H9 (cell line): ENCODE results near the gene SORCS2. TPM values are rescaled to one million over a fixed set of nuclear protein-coding genes. Genes with fewer than 3 reads are reported as not detected.
A peak's percentile ranks its signal among the peaks of the same experiment; 100 is the strongest.

Experiments used
- DNase-seq: peaks from one replicate; pipeline ENCODE4 v3.0.0-alpha.2; 2017
- H2AFZ ChIP-seq: one replicate; pipeline ENCODE4 v1.6.1; 2013; ENCODE audit warnings: mild to moderate bottlenecking, low read length, control low read depth, moderate library complexity
- H2AK5ac ChIP-seq: 2 replicates; pipeline ENCODE4 v1.6.1; 2013; ENCODE audit warnings: low read length, control low read depth, mixed read lengths; ENCODE audit not compliant: insufficient read length
- H2BK120ac ChIP-seq: one replicate; pipeline ENCODE4 v1.6.1; 2013; ENCODE audit warnings: low read depth, mild to moderate bottlenecking, low read length, control low read depth, inconsistent platforms; ENCODE audit not compliant: poor library complexity, severe bottlenecking
- H2BK12ac ChIP-seq: 2 replicates; pipeline ENCODE4 v1.6.1; 2013; ENCODE audit warnings: low read length, control low read depth, mixed read lengths, low read depth; ENCODE audit not compliant: insufficient read length
- H2BK15ac ChIP-seq: 2 replicates; pipeline ENCODE4 v1.6.1; 2013; ENCODE audit warnings: low read depth, low read length, control low read depth
- H2BK20ac ChIP-seq: one replicate; pipeline ENCODE4 v1.6.1; 2013; ENCODE audit warnings: low read depth, mild to moderate bottlenecking, low read length, control low read depth, inconsistent platforms; ENCODE audit not compliant: poor library complexity, severe bottlenecking
- H2BK5ac ChIP-seq: 2 replicates; pipeline ENCODE4 v1.6.1; 2013; ENCODE audit warnings: low read length, control low read depth, mixed read lengths; ENCODE audit not compliant: insufficient read length
- H3K14ac ChIP-seq: 2 replicates; pipeline ENCODE4 v1.6.1; 2013; ENCODE audit warnings: low read length, control low read depth; ENCODE audit not compliant: insufficient read depth
- H3K18ac ChIP-seq: 2 replicates; pipeline ENCODE4 v1.6.1; 2013; ENCODE audit warnings: low read depth, mild to moderate bottlenecking, mixed read lengths, low read length, control low read depth; ENCODE audit not compliant: insufficient read length
- H3K23ac ChIP-seq: 2 replicates; pipeline ENCODE4 v1.6.1; 2013; ENCODE audit warnings: low read length, control low read depth, mixed read lengths, low read depth; ENCODE audit not compliant: insufficient read length
- H3K23me2 ChIP-seq: 2 replicates; pipeline ENCODE4 v1.6.1; 2013; ENCODE audit warnings: low read depth, mild to moderate bottlenecking, mixed read lengths, low read length, control low read depth; ENCODE audit not compliant: insufficient read length, poor library complexity, severe bottlenecking
- H3K27ac ChIP-seq: 2 replicates; pipeline ENCODE4 v1.5.1; 2013; ENCODE audit warnings: low read length, control low read depth, mixed read lengths, low read depth; ENCODE audit not compliant: insufficient read length
- H3K27me3 ChIP-seq: 2 replicates; pipeline ENCODE4 v1.6.1; 2013; ENCODE audit warnings: low read length, control low read depth, inconsistent platforms; ENCODE audit not compliant: insufficient read depth
- H3K4ac ChIP-seq: 2 replicates; pipeline ENCODE4 v1.6.1; 2013; ENCODE audit warnings: low read depth, mild to moderate bottlenecking, control low read depth, inconsistent platforms, low read length, moderate library complexity
- H3K4me1 ChIP-seq: 2 replicates; pipeline ENCODE4 v1.6.1; 2013; ENCODE audit warnings: low read length, control low read depth, inconsistent platforms; ENCODE audit not compliant: insufficient read depth
- H3K4me2 ChIP-seq: 2 replicates; pipeline ENCODE4 v1.6.1; 2013; ENCODE audit warnings: low read length, control low read depth, mixed read lengths; ENCODE audit not compliant: insufficient read length, insufficient read depth
- H3K56ac ChIP-seq: 2 replicates; pipeline ENCODE4 v1.6.1; 2013; ENCODE audit warnings: low read depth, mild to moderate bottlenecking, mixed read lengths, low read length, control low read depth; ENCODE audit not compliant: insufficient read length
- H3K79me1 ChIP-seq: 2 replicates; pipeline ENCODE4 v1.6.1; 2013; ENCODE audit warnings: low read depth, mild to moderate bottlenecking, moderate library complexity, low read length, control low read depth, inconsistent platforms; ENCODE audit not compliant: insufficient read depth, poor library complexity, severe bottlenecking
- H3K79me2 ChIP-seq: 2 replicates; pipeline ENCODE4 v1.6.1; 2013; ENCODE audit warnings: low read length, control low read depth, inconsistent platforms; ENCODE audit not compliant: insufficient read depth
- H3K9ac ChIP-seq: 2 replicates; pipeline ENCODE4 v1.6.1; 2013; ENCODE audit warnings: low read length, control low read depth, mixed read lengths; ENCODE audit not compliant: insufficient read length; ENCODE audit errors: extremely low read depth
- H3K9me3 ChIP-seq: one replicate; pipeline ENCODE4 v1.6.1; 2013; ENCODE audit warnings: low read depth, low read length, inconsistent platforms; ENCODE audit not compliant: control insufficient read depth
- H3T11ph ChIP-seq: one replicate; pipeline ENCODE4 v1.6.1; 2013; ENCODE audit warnings: mild to moderate bottlenecking, low read length, control low read depth, inconsistent platforms
- H4K20me1 ChIP-seq: one replicate; pipeline ENCODE4 v1.6.1; 2013; ENCODE audit not compliant: control insufficient read depth, insufficient read length, insufficient read depth
- H4K5ac ChIP-seq: 2 replicates; pipeline ENCODE4 v1.6.1; 2013; ENCODE audit warnings: low read depth, mild to moderate bottlenecking, mixed read lengths, low read length, control low read depth; ENCODE audit not compliant: insufficient read length
- H4K8ac ChIP-seq: replicated peaks from 2 replicates; pipeline ENCODE4 v1.6.1; 2013; ENCODE audit warnings: low read length, control low read depth, mixed read lengths, low read depth; ENCODE audit not compliant: insufficient read length
- H4K91ac ChIP-seq: 2 replicates; pipeline ENCODE4 v1.6.1; 2013; ENCODE audit warnings: low read depth, mild to moderate bottlenecking, moderate library complexity, mixed read lengths, low read length, control low read depth; ENCODE audit not compliant: insufficient read length
- H3K27ac Mint-ChIP-seq, 3 experiments: 2 replicates in 2 of 3; 3 replicates in 1 of 3; pipeline ENCODE4 v1.8.0; 2020 to 2021; ENCODE audit warnings: mixed read lengths in 3 of 3, mild to moderate bottlenecking in 1 of 3, moderate library complexity in 1 of 3
- H3K27me3 Mint-ChIP-seq: 2 replicates; pipeline ENCODE4 v1.8.0; 2021; ENCODE audit warnings: low read depth, mild to moderate bottlenecking, moderate library complexity, mixed read lengths
- H3K36me3 Mint-ChIP-seq, 3 experiments: 2 replicates in 2 of 3; 3 replicates in 1 of 3; pipeline ENCODE4 v1.8.0; 2020 to 2021; ENCODE audit warnings: low read depth in 3 of 3, mixed read lengths in 3 of 3; ENCODE audit not compliant: insufficient read depth in 1 of 3
- H3K4me1 Mint-ChIP-seq, 2 experiments: 2 replicates each; pipeline ENCODE4 v1.8.0; 2020; ENCODE audit warnings: mixed read lengths in 2 of 2
- H3K4me3 Mint-ChIP-seq, 2 experiments: 2 replicates in 1 of 2; 3 replicates in 1 of 2; pipeline ENCODE4 v1.8.0; 2020 to 2021; ENCODE audit warnings: mild to moderate bottlenecking in 2 of 2, mixed read lengths in 2 of 2, moderate library complexity in 1 of 2
- H3K9me3 Mint-ChIP-seq, 2 experiments: 2 replicates in 1 of 2; 3 replicates in 1 of 2; pipeline ENCODE4 v1.8.0; 2020; ENCODE audit warnings: mild to moderate bottlenecking in 2 of 2, mixed read lengths in 2 of 2, moderate library complexity in 1 of 2
- WGBS: extraction: QIAGEN DNeasy Blood & Tissue Kit; methylation state at CpG from one replicate; pipeline ENCODE4 v1.1.7; 2013; ENCODE audit warnings: missing lambda C conversion rate, low lambda C conversion rate, mixed read lengths; ENCODE audit not compliant: insufficient read length; ENCODE audit errors: extremely low coverage; 5-methylcytosine and 5-hydroxymethylcytosine counted together
- total RNA-seq: library from RNA; stranded (reverse); gene quantifications from 2 replicates; pipeline ENCODE4 v1.2.1, GENCODE V29; 2021
- TF ChIP-seq, protein P1 (sequence below): fragments of 200-600 bp; sonication (generic); conservative IDR thresholded peaks from 3 replicates; pipeline ENCODE4 v1.8.0; 2021; ENCODE audit warnings: antibody characterized with exemption, mild to moderate bottlenecking

The SORCS2 gene
- total RNA-seq, 1 experiment from 2014 or later, result 0.57 TPM

DNA sequence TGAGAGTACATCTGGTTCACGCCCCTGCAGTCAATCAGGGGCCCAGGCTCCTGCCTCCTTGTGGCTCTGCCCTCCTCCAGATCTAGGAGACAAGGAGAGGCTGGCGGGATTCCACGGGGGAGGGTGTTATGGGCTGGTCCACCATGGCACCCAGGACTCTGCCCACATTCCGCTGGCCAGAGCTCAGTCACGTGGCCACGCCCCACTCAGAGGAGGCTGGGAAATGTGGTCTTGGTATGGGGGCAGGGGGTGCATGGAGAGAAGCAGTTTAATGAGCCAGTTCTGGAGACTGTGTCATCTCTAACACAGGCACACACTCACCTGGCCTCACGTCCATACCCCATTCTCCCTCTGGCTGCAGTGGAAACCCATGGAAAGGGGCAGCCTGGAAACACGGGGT, 273.9 kb downstream of the SORCS2 start:
- H2BK120ac ChIP-seq, result no peak overlapping the region
- no peak overlapping the region for H4K5ac ChIP-seq
- peak overlapping the region in 1 of 3 experiments; percentile 79; a peak in 1 of 7 replicates for H3K27ac Mint-ChIP-seq
- peaks cover 14 to 16% of the 10 kb centered on the region in 2 experiments; a peak in 4 of 5 replicates for H3K9me3 Mint-ChIP-seq
- no peak overlapping the region for H3K4ac ChIP-seq
- H3K36me3 Mint-ChIP-seq, result peaks cover 2 to 6% (median 3%) of the 10 kb centered on the region in 3 experiments; a peak in 4 of 7 replicates
- H3K56ac ChIP-seq, result no peak overlapping the region
- H3K27ac ChIP-seq, result no peak overlapping the region
- H4K91ac ChIP-seq, result no peak overlapping the region
- no peak overlapping the region for H3K9ac ChIP-seq
- no peaks in the 10 kb centered on the region for H3K79me2 ChIP-seq
- no CpG with 5 or more reads among the region's 8 CpGs for WGBS
- H3K4me1 Mint-ChIP-seq, result peaks cover 33 to 34% of the 10 kb centered on the region in 2 experiments
- H3K9me3 ChIP-seq, result peaks cover 9% of the 10 kb centered on the region
- H3K4me1 ChIP-seq, result peaks cover 4% of the 10 kb centered on the region; the same call in 1 of the 2 replicates
- H3K14ac ChIP-seq, result no peak overlapping the region
- no peak overlapping the region for H2AFZ ChIP-seq
- no peak overlapping the region for H3K4me3 Mint-ChIP-seq
- TF ChIP-seq, protein P1, sequence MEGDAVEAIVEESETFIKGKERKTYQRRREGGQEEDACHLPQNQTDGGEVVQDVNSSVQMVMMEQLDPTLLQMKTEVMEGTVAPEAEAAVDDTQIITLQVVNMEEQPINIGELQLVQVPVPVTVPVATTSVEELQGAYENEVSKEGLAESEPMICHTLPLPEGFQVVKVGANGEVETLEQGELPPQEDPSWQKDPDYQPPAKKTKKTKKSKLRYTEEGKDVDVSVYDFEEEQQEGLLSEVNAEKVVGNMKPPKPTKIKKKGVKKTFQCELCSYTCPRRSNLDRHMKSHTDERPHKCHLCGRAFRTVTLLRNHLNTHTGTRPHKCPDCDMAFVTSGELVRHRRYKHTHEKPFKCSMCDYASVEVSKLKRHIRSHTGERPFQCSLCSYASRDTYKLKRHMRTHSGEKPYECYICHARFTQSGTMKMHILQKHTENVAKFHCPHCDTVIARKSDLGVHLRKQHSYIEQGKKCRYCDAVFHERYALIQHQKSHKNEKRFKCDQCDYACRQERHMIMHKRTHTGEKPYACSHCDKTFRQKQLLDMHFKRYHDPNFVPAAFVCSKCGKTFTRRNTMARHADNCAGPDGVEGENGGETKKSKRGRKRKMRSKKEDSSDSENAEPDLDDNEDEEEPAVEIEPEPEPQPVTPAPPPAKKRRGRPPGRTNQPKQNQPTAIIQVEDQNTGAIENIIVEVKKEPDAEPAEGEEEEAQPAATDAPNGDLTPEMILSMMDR, result no peak
- H3T11ph ChIP-seq, result no peak overlapping the region
- no peak overlapping the region for H2AK5ac ChIP-seq
- no peaks in the 10 kb centered on the region for H3K79me1 ChIP-seq
- H4K8ac ChIP-seq, result no peak overlapping the region
- H4K20me1 ChIP-seq, result peaks cover 2% of the 10 kb centered on the region
- H3K18ac ChIP-seq, result no peak overlapping the region
- H3K27me3 ChIP-seq, result no peaks in the 10 kb centered on the region
- H2BK12ac ChIP-seq, result no peak overlapping the region
- no peak overlapping the region for H3K4me2 ChIP-seq
- no peak overlapping the region for H2BK20ac ChIP-seq
- H2BK5ac ChIP-seq, result no peak overlapping the region
- no peaks in the 10 kb centered on the region for H3K23me2 ChIP-seq
- peaks cover 7% of the 10 kb centered on the region; the same call in 1 of the 2 replicates for H3K27me3 Mint-ChIP-seq
- no peak overlapping the region for H2BK15ac ChIP-seq
- DNase-seq, result no peak
- no peak overlapping the region for H3K23ac ChIP-seq
